Hepatic stellate cell (primary cell): Measurements from ENCODE around the gene OSBPL3.

ENCODE experiments used
- DNase-seq: peaks from one replicate; pipeline ENCODE4 v3.0.0; 2011; ENCODE audit warnings: low spot score

Gene OSBPL3

GRCh38 chr7:24980534-24981170, 674 bp upstream of the OSBPL3 start:
- no peak for DNase-seq

DNA sequence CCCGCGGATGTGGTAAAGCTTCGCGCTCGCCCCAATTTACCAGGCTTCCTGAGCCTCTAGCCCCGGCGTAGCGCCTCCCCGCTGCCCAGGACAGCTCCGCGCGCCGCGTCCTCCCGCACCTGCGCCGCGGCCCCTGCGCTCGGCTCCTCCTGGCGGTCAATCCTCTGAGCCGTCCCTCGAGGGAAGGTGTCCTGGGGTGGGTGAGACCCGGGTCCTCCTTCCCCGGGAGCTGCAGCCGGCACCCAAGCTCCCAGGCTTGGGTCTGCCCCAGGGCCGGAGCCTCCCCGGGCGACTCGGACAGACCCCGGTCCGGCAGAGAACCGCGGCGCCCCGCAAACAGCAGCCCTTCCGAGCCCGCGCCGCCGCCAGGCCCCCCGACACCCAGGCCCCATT, 512 bp downstream of the OSBPL3 start:
- DNase-seq, result peak; percentile 53

- DNase-seq, result no peak
These were observed 1.0 kb downstream of the OSBPL3 start for GRCh38 chr7:24978843-24979469.

- DNase-seq, result peak; percentile 8
These were observed 4.2 kb downstream of the OSBPL3 start for GRCh38 chr7:24975644-24976260.

- no peak for DNase-seq
These were observed 4.8 kb downstream of the OSBPL3 start for GRCh38 chr7:24975172-24975571.

DNA sequence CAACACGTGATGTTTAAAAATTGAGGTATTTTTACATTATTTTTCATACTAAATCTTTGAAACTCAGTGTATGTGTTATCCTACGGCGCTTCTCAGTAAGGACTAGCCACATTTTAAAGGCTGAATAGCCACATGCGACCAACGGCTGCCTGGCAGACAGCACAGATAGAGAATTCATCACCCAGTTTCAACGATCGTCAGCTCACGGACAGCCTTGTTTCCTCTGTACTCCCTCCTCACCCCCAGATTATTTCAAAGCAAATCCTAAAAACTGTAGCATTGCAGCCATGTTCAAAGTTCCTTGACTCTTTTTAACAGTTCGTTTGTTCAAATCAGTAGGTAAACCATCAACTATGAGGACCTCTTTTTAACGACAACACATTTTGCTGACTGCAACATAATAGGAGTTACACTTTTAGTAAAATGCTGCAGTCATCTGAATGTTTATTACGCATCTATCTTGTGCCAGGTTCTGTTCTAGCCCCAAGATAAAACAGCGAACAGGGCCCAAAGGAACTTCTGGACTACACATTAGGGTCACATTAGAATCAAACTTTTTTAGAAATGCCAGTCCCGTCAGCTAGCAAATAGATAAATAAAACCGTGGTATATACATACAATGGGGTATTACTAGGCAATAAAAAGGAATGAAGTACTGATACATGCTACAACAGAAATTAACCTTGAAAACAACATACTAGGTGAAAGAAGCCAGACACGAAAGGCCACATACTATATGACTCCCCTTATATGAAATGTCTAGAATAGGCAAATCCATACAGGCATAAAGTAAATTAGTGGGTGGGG, 5.7 kb downstream of the OSBPL3 start:
- no peak for DNase-seq

GRCh38 chr7:24972991-24973390, 7.0 kb downstream of the OSBPL3 start:
- DNase-seq, result peak; percentile 42

DNA sequence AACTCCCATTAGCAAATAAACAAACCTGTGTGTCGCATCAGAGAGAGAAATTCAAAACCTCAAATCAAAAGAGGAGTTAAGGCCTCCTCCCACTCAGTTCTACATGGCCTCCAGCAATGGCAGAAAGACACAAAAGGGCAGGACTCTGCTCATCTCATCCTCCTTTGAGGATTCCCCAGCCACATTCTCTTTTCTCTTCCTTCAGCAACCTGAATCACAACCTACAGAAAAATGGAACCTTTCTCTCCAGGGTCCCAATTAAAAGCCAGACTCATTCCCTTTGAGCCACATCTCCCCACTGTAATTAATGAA, 7.9 kb downstream of the OSBPL3 start:
- no peak for DNase-seq

DNA sequence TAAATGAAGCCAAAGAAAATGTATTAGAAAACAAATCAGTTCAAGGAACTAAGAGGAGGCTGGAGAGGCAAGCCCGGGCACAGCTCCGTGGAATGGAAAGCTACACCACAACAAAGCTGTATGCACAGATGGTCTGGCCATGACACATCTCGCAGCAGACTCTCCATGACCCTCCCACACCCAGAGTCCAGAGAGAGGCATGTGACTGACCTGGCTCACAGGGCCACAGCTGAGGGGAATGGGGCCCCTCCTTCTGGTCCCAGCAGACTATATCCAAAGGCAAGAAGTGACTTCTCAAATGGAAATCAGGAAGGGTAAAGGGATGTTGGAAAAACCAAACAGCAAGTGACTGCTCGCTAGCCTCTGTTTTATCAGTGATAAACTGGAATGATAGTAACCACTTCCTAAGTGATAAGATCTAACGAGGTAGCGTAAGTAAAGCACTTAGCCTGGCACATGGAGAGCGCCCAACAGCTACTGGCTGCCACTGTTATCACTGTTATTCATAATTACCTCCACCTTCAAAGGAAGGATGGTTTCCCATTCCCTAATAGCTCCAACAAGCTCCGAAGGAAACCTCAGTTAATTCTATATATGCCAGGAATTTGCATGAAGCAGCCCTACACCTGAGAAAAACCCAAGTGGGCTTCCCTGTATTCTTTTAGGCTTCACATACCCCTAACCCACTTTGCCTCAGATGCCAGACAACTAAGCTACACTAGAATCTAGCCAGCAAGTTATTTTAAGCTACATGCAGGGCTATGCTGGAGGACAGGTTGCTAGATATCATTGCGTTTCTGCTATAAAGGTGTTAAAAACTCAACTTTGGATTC, 8.4 kb downstream of the OSBPL3 start:
- peak; percentile 77 for DNase-seq

DNA sequence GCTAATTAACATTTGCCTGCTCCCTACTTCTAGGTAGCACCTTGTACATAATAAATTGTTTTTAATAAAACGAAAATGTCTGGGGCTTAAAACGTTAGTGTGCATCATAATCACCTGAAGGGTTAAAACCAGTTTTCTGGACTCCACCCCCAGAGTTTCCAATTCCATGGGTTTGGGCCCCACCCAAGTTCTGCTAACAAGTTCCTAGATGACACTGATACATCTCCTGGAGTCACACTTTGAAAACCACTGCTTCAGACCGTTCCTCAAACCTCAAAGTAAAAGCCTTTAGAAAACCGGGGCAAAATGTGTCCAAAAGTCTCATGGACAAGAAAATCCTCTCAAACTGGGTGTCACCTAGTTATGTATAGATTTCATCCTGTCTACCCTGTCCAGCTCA, 9.3 kb downstream of the OSBPL3 start:
- no peak for DNase-seq

GRCh38 chr7:24968165-24968564, 11.8 kb downstream of the OSBPL3 start:
- DNase-seq, result no peak

GRCh38 chr7:24967696-24968095, 12.3 kb downstream of the OSBPL3 start:
- no peak for DNase-seq

GRCh38 chr7:24966802-24967201, 13.2 kb downstream of the OSBPL3 start:
- no peak for DNase-seq

DNA sequence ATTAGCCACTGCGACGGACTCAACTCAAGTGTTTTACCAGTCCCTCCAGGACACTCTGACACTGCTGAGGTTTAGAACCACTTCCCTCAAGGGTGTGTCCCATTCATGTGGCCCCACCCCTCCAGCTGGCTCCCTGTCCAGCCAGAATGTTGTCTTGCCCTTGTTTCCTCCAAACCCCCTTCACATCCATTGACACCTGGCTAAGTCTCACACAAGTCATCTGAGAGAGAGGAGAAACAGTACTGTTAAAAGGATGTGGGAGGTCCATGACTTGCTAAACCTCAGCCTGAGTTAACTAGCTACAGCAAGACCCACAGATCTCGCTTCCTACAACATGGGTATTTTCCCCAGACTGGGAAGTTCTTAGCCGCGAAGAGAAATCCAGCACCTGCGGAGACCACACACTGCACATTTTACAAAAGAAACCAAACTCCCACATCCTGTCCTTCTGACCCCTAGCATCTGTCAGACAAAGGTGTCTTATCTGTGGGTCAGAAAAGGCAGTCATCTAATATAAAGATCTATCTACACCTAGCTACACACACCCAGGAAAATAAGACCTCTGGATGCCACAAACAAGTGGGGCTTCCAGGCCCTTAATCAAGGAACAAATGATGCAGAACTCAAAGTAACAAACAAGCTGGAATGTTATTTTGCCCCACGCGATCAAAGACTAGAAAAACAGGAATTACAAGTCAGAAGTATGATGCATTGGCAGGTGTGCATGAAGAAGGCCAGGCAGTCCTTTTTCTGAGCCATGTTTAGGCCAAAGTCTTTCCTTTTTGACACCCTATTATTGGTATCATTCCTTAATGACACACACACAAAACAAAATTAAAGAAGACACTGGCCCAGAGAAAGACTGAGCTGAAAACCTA, 13.9 kb downstream of the OSBPL3 start:
- no peak for DNase-seq

DNA sequence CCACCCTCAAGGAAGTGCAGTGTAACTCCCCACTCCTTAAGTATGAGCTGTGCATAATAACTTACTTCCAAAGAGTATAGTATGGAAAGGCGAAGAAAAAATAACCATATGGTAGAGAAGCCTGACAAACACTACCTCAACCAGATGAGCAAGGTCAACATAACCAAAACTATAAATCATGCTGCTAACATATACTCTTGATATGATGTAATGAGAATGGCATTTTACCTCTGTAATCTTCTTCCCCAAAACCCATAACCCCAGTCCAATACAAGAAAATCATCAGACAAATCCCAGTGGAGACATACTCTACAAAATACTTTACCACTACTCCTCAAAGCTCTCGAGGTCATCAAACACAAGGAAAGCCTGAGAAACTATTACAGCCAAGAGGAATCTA, 15.8 kb downstream of the OSBPL3 start:
- DNase-seq, result no peak

- no peak for DNase-seq
These were observed 16.8 kb downstream of the OSBPL3 start for GRCh38 chr7:24963218-24963617.

GRCh38 chr7:24962418-24962962, 17.5 kb downstream of the OSBPL3 start:
- no peak for DNase-seq

GRCh38 chr7:24959735-24960485, 20.1 kb downstream of the OSBPL3 start:
- no peak for DNase-seq

- no peak for DNase-seq
These were observed 21.6 kb downstream of the OSBPL3 start for GRCh38 chr7:24958399-24958798.

DNA sequence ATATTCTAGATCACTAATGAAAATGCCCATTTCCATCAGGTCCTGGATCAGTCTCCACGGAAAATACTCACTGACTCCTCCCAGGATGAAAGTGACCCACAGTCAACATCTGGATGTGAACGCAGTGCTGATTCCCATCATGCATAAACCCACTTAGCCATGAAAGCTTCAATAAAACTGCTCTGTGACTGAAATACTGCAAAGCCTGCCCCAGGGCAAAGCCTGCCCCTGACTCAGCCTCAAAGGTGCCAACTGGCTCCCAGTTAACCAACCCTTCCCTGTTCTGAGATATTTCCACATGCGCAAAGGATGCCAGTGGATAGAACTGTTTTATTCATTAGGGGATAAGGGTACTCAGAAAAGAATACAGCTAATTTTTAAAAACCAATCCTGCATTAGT, 24.0 kb downstream of the OSBPL3 start:
- DNase-seq, result no peak
